HG03571 (cell line): Measurements from ENCODE around the gene CATSPERZ.
"Not testable (repeated sequence)": the region's sequence is repeated elsewhere in the genome, so short reads cannot be mapped to it uniquely, and the experiment has no call there.

Source experiments
- ATAC-seq: cut with Tn5 transposase; IDR thresholded peaks from one replicate; pipeline ENCODE4 v1.9.1; 2021; ENCODE audit not compliant: unreplicated experiment

The CATSPERZ gene

DNA sequence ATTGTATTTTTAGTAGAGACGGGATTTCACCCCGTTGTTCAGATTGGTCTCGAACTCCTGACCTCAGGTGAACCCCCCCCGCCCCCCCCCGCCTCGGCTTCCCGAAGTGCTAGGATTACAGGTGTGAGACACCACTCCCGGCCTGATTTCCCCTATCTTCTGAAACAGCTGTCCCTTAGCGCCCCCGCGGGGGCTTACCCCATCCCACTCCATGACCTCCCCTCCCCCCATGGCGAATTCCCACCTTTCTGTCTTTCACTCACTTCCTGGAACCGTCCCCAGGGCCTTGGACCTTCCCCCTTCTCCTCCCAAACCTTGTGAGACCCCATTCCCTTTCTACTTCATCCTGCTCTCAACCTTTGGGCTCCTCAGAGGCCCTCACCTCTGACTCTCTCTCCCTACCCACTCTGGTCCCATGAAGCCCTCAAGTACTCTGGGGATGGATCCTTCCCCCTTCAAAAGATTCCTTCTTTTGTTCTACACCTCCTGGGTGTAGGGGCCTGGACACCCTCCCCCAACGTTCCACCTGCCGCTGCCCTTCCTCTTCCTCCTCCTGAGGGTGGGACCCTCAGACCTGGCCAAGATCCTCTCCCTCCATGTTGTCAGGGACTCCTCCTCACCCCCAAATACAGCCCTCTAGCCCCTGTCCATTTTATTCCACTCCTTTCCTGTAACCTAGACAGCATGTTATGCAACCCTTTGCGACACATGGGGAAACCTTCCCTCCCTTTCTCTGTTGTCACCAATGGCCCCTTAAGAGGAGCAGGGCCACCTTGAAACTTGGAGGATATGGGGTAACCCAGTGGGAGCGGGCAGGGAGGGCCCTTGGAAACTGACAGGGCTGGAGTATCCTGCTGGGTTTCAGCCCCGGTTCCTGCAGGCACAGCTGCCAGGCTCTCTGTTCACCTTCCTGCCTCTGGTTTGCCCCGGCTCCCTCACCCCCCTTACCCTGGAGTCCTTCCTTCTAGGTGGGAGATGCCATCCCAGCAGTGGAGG lies 18.9 kb downstream of the CATSPERZ start:
- ATAC-seq, result no peak

DNA sequence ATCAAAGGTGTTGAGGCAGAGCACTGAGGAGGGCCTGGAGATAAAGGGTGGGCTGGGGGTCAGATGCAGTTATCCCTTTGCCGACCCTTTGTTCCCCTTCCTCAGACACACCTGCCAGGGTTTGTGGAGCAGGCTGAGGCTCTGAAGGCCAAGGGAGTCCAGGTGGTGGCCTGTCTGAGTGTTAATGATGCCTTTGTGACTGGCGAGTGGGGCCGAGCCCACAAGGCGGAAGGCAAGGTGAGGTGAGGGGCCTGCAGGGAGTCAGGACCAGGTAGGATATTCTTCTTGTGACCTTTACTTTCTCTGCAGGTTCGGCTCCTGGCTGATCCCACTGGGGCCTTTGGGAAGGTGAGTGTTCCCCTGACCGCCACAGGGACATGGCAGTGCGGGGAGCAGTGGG lies 20.4 kb downstream of the CATSPERZ start:
- ATAC-seq, result no peak

- ATAC-seq, result no peak
Observed at GRCh38 chr11:64321026-64321425, 20.9 kb downstream of the CATSPERZ start.

- no peak for ATAC-seq
Observed at GRCh38 chr11:64321533-64321932, 21.4 kb downstream of the CATSPERZ start.

DNA sequence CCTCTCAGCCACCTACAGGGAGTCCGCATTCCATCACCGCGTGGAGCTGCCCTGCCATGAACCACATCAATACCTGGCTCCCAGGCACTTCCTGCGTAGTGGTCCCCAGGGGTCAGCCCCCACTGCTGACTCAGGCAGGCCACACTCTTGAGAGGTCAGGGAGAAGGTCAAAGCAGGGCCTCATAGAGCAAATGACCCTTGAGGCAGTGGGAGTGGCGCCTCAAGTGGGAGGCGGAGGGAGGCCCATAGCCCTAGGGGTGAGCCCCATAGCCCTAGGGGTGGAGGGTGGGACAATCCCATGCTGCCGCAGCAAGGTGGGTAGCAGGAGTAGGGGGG lies 22.7 kb downstream of the CATSPERZ start:
- no peak for ATAC-seq

DNA sequence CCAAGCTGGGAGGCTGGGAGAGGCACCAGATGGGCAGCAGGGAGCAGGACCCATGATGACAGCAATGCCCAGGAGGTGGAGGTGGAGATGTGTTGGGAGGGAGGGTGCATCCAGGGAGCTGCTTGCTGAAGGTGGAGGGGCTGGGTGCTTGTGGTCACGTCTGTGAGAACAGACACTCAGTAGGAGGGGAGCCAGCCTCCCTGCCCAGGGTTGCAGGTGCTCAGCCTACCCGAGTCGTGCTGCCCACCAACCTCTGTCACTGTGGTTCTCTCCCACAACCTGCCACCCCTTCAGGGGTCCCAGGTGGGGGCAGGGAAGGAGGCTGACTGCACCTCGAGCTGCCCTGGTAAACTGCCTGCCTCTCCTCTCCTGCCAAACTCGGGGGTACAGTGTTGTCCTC lies 23.2 kb downstream of the CATSPERZ start:
- no peak for ATAC-seq

GRCh38 chr11:64323984-64324383 lies 23.8 kb downstream of the CATSPERZ start:
- ATAC-seq, result not testable (repeated sequence)

- ATAC-seq, result no peak
Observed at GRCh38 chr11:64324692-64325469, 24.7 kb downstream of the CATSPERZ start.

DNA sequence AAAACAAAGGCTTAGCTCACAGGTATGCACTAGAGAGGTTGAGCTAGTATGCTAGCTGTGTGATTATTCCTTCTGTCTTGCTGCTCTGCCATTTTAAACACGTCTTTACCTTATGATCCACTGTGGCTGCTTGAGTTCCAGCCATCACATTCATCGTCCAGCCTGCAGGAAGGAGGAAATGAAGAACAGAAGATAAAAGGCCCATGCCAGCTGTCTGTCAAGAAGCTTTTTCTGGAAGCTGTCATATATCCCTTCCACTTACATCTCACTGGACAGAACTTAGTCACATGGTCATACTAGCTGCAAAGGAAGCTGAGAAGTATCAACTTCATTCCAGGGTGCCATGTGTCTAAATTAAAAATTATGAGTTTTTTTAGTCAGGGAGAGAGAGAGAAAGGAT lies 27.2 kb downstream of the CATSPERZ start:
- ATAC-seq, result no peak

DNA sequence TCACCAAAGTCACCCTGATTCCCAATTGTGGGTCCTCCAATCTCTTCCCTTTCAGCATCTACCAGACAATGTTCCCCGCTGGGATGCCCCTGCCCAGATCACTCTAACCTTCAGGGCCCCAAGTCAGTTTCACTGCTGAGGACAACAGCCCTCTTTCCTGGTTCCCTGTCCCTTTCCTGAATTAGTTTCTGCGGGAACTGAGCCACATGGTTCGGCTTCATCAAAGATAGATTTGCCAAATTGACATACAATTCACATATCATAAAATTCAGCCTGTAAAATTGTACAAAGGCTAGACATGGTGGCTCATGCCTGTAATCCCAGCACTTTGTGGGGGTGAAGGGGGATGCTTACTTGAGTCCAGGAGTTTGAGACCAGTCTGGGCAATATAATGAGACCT lies 27.8 kb downstream of the CATSPERZ start:
- ATAC-seq, result no peak

GRCh38 chr11:64330888-64331287 lies 30.7 kb downstream of the CATSPERZ start:
- ATAC-seq, result no peak

DNA sequence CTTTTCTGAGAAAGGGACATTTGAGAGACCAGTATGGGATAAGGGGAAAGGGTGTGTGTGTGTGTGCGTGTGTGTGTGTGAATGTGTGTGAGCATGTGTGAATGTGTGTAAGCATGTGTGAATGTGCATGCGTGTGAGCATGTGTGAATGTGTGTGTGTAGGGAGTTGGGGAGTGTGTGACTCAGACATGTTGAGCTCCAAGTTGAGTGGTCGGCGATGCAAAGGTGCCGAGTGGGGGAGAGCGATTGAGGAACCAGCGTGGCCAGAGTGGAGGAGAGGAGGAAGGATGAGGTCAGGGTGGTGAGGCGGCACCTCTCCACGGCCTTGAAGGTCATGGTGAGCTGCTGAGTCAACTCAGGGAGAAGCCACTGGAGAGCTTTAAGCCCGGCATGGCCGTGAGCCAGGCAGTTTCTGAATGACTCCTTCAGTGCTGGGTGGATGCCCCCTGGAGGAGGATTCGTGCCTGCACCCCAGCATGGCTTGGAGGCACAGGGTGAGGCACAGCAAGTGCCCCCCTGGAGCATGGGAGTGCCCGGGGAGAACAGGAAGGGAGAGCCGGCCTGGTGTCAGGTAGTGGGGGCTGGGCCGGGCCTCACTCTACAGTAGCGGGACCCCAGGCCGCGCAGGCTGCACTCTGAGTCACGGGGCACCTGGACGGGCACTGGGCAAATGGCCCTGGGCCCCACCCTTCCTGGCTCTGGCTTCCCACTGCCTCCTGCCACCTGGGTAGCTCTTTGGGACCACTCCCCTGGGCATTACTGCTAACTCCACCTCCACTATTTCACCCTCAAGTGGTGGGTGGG lies 31.6 kb downstream of the CATSPERZ start:
- ATAC-seq, result peak; percentile 56

GRCh38 chr11:64333556-64333955 lies 33.4 kb downstream of the CATSPERZ start:
- no peak for ATAC-seq

GRCh38 chr11:64334764-64335735 lies 34.9 kb downstream of the CATSPERZ start:
- ATAC-seq, result peak; percentile 55

DNA sequence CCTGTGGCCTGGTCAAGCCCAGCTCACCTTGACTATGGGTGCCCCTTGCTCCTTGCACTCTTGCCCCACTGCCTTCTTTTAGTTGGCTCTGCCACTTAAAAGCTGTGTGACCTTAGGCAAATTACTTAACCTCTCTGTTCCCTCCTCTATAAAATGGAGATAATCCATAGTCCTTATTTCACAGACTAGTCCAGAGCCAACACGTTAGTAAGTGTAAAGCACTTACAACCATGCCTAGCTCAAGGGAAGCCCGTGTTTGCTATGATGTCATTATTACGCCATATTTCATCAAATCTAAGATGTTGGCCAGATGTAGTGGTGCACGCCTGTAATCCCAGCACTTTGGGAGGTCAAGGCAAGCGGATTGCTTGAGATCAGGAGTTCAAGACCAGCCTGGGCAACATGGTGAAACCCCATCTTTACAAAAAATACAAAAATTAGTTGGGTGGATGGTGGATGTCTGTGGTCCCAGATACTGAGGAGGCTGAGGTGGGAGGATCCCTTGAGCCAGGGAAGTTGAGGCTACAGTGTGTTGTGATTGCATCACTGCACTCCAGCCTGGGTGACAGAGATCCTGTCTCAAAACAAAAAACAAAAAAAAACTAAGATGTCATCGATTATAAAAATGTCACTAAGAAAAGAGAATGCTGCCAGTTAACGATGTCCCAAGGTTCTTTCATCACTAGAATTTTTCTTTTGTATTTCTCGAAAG lies 37.5 kb downstream of the CATSPERZ start:
- no peak for ATAC-seq

DNA sequence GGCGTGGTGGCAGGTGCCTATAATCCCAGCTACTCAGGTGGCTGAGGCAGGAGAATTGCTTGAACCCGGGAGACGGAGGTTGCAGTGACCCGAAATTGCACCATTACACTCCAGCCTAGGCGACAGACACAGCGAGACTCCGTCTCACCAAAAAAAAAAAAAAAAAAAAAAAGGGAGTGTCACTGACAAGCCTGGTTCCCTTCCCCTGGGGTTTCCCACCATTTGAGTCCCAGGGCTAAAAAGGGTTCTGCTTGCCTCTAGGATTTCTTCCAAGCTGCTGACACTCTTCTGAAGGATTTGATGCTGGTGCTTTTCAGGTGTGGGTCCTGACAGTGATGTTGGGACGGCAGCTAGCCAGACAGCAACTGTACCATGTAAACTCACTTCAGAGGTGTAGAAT lies 38.6 kb downstream of the CATSPERZ start:
- no peak for ATAC-seq

GRCh38 chr11:64339286-64339685 lies 39.1 kb downstream of the CATSPERZ start:
- no peak for ATAC-seq

DNA sequence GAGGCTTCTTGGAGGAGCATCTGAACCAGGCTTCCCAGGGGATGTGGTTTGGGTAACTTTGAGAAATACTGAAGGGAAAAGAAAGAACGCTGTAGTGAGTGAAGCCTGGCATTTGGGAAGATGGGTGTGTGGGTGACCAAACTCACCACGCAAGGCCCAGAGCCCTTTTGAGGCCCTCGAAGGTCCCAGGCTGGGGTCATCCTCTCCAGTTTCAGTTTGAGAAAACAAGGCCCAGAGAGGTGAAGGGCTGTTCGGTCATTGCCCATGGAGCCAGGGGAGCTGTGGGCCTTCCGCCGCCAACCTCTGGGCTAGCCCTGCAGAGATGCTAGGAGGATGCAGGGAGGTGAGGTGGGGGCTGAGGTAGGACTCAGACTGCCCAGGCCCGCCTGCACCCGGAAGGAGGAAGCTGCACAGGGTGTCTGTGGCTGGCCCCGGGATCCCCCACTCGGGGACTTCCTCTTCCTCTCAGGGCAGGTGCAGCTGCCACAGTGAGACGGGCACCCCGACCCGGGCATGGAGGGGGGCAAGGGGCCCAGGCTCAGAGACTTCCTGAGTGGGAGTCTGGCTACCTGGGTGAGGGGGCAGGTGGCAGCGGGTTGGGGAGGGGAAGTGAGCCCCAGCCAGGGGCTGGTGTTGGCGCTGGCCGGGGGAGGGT lies 39.7 kb downstream of the CATSPERZ start, which contains the start of gene CCDC88B:
Gene CCDC88B (plus strand): TSS at position 451 of the 655 bp plus-strand sequence. CDS start 63 bp downstream, at position 514.
- peak; percentile 42 for ATAC-seq
